OCI-LY3 (cell line): ENCODE results near the gene PRKG2.

Experiments used
- EZH2phosphoT487 ChIP-seq: fragments of 200-600 bp; shearing (Covaris generic); IDR thresholded peaks from 2 replicates; pipeline ENCODE4 v1.6.1; 2018; ENCODE audit warnings: antibody characterized with exemption, mixed run types, low read depth
- TF ChIP-seq, protein P1 (sequence below): fragments of 200-600, 300-600 bp; sonication (generic); IDR thresholded peaks from 2 replicates; pipeline ENCODE4 v1.5.1; 2014; ENCODE audit warnings: antibody characterized with exemption, low read length, low read depth

DNA sequence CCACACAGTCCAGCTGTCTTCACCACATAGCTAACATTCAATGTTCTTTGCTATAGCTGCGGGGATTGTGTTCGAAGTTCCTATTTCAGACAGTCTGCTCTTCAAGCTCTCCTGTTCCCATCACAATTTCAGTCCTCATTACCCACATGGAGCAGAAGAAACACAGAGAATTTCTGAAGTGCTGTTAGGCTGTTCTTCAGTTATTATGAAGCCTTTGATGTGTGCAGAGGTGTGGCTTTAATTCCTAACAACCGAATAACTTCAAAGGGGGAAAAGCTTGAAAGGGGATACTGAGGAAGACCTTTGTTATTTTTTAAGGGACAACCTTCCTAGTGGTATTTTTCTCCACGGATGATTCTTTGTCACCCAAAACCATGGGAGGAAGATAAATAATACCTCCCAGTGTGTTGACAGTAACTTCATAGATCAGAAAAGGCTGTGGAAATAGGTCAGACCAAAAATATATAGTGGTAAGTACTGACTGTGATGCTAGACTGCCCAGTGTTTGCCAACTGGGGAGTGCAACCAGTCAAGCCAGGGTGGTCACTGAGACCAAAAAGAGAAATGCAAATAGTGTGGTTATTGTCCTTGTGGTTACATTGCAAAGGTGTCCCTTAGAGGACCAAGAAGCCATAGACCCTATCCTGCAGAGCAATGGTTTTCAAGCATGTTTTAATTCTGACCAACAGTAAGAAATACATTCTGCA lies 52.1 kb downstream of the PRKG2 start:
- TF ChIP-seq, protein P1, sequence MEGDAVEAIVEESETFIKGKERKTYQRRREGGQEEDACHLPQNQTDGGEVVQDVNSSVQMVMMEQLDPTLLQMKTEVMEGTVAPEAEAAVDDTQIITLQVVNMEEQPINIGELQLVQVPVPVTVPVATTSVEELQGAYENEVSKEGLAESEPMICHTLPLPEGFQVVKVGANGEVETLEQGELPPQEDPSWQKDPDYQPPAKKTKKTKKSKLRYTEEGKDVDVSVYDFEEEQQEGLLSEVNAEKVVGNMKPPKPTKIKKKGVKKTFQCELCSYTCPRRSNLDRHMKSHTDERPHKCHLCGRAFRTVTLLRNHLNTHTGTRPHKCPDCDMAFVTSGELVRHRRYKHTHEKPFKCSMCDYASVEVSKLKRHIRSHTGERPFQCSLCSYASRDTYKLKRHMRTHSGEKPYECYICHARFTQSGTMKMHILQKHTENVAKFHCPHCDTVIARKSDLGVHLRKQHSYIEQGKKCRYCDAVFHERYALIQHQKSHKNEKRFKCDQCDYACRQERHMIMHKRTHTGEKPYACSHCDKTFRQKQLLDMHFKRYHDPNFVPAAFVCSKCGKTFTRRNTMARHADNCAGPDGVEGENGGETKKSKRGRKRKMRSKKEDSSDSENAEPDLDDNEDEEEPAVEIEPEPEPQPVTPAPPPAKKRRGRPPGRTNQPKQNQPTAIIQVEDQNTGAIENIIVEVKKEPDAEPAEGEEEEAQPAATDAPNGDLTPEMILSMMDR = no peak
- no peak for TF ChIP-seq EZH2phosphoT487
